HEK293 (cell line): Measurements from ENCODE around the gene SGMS1.

Experiments used
- BCL11B ChIP-seq: fragments of 450-650 bp; formaldehyde crosslinking; IDR thresholded peaks from 2 replicates; pipeline ENCODE4 v1.5.1; 2016; ENCODE audit warnings: low read depth, missing biosample characterization, missing genetic modification characterization
- ZNF174 ChIP-seq: fragments of 450-650 bp; formaldehyde crosslinking; IDR thresholded peaks from 2 replicates; pipeline ENCODE4 v1.5.0; 2017; ENCODE audit warnings: missing biosample characterization, mild to moderate bottlenecking, missing genetic modification characterization
- ZNF18 ChIP-seq: fragments of 450-650 bp; formaldehyde crosslinking; IDR thresholded peaks from 2 replicates; pipeline ENCODE4 v1.5.1; 2016; ENCODE audit warnings: missing biosample characterization, missing genetic modification characterization
- ZNF501 ChIP-seq: fragments of 450-650 bp; formaldehyde crosslinking; IDR thresholded peaks from 2 replicates; pipeline ENCODE4 v1.5.1; 2016; ENCODE audit warnings: missing biosample characterization, missing genetic modification characterization
- ZNF555 ChIP-seq: fragments of 450-650 bp; formaldehyde crosslinking; conservative IDR thresholded peaks from 2 replicates; pipeline ENCODE4 v1.5.1; 2017; ENCODE audit warnings: missing biosample characterization, mild to moderate bottlenecking, missing genetic modification characterization, inconsistent platforms
- ZSCAN16 ChIP-seq: fragments of 450-650 bp; formaldehyde crosslinking; IDR thresholded peaks from 2 replicates; pipeline ENCODE4 v1.5.1; 2016; ENCODE audit warnings: missing biosample characterization, missing genetic modification characterization
- TF ChIP-seq, protein P1 (sequence below): fragments of 450-650 bp; formaldehyde crosslinking; IDR thresholded peaks from 2 replicates; pipeline ENCODE4 v1.5.1; 2016; ENCODE audit warnings: missing biosample characterization, missing genetic modification characterization

GRCh38 chr10:50398823-50399222 is 224.9 kb downstream of the SGMS1 start:
- TF ChIP-seq ZNF18 (tag by site-specific recombination): no peak
- TF ChIP-seq, protein P1, sequence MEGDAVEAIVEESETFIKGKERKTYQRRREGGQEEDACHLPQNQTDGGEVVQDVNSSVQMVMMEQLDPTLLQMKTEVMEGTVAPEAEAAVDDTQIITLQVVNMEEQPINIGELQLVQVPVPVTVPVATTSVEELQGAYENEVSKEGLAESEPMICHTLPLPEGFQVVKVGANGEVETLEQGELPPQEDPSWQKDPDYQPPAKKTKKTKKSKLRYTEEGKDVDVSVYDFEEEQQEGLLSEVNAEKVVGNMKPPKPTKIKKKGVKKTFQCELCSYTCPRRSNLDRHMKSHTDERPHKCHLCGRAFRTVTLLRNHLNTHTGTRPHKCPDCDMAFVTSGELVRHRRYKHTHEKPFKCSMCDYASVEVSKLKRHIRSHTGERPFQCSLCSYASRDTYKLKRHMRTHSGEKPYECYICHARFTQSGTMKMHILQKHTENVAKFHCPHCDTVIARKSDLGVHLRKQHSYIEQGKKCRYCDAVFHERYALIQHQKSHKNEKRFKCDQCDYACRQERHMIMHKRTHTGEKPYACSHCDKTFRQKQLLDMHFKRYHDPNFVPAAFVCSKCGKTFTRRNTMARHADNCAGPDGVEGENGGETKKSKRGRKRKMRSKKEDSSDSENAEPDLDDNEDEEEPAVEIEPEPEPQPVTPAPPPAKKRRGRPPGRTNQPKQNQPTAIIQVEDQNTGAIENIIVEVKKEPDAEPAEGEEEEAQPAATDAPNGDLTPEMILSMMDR (tag by site-specific recombination): no peak
- no peak for TF ChIP-seq BCL11B
- TF ChIP-seq ZSCAN16: no peak
- no peak for TF ChIP-seq ZNF555
- TF ChIP-seq ZNF174: no peak
- TF ChIP-seq ZNF501 (tag by site-specific recombination): no peak
